Measurements from ENCODE around the gene EXOC6B.
"Not testable (repeated sequence)": the region's sequence is repeated elsewhere in the genome, so short reads cannot be mapped to it uniquely, and the experiment has no call there.

Gene EXOC6B

DNA sequence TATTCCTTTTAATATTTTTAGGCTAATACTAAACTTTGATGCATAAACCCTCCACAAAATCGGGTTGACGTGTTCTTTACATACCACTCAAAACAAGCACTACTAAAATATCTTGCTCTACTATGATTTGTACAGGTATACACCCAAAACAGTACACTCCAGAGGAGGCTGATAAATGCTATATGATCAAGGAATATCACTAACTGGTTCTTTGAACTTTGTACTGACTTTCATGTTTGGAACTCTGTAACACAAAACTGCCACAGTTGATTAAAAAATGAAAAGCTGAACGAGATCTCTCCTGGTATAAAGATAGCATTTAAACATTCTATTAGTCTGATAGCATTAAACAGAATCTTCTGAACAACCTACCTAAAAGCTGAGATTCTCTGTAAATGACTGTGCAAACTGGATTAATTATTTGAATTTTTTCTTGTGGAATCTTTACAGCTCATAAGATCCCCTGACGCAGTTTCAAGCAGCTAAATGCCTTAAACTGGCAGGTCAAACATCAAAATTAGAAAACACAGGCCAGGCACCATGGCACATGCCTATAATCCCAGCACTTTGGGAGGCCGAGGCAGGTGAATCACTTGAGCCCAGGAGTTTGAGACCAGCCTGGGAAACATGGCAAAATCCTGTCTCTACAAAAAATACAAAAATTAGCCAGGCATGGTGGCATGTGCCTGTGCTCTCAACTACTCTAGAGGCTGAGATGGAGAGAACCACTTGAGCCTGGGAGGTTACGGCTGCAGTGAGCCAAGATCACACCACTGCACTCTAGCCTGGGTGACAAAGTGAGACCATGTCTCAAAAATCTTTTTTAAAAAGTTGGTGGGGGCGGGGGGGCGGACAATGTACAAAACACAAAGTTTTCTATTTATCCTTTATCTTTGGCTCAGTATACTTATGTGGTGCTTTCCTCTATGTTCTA, 150.6 kb downstream of the EXOC6B start:
- no peak for DNase-seq

DNA sequence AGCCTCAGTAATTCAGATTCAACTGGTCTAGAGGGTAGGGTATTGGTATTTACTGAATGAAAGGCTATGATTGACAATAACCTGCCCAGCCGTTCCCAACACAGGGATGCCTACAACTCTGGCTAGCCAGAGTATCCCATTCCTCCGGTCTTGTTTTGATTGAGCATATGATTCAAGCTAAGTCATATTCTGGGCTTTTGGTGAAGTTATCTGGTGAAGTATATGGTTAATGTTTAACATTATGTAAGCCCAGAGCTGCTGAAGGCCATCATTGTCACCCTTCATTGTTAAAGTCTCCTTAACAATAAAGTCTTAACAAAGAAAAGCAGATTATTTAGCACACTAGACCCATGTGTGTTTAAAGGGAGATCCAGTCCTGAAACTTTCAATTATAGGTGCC, 152.6 kb downstream of the EXOC6B start:
- no peak for DNase-seq

- no peak for DNase-seq
Measured at GRCh38 chr2:72669121-72669520, 156.7 kb downstream of the EXOC6B start.

DNA sequence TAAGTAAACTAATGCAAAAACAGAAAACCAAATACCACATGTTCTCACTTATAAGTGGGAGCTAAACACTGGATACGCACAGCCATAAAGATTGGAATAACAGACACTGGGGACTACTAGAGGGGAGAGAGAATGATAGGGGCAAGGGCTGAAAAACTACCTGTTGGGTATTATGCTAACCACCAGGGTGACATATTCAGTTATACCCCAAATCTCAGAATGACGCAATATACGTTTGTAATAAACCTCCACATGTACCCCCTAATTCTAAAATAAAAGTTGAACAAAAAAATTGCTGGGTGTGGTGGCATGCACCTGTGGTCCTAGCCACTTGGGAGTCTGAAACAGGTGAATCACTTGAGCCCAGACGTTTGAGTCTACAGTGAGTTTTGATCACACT, 157.2 kb downstream of the EXOC6B start:
- no peak for DNase-seq

DNA sequence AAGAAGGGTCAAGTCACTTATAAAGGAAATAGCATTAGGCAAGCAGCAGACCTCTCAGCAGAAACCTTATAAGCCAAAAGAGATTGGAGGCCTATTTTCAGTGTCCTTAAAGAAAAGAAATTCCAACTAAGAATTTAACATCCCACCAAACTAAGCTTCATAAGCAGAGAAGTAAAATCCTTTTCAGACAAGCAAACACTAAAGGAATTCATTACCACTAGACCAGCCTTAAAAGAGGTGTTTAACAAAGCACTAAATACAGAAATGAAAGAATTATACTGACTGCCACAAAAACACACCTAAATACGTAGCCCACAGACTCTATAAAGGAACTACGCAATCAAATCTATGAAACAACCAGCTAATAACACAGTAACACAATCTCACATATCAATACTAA, 160.4 kb downstream of the EXOC6B start:
- DNase-seq = no peak

DNA sequence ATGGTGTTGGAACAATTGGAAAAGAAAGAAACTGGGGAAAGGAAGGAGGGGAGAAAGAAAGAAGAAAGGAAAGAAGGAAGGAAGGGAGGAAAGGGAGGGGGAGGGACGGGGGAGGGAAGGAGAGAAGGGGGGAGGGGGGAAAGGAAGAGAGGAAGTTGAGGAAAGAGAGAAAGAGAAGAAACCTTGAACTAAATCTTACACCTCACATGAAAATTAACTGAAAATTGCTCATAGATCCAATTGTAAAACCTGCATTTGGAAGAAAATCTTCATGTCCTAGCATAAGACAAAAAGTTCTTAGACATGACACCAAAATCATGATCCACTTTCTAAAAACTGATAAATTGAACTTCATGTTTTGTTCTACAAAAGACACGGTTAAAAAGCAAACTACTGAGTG, 163.8 kb downstream of the EXOC6B start:
- DNase-seq = no peak

- no peak for DNase-seq
Measured at GRCh38 chr2:72649810-72650209, 176.0 kb downstream of the EXOC6B start.

- DNase-seq = not testable (repeated sequence)
Measured at GRCh38 chr2:72641221-72641620, 184.6 kb downstream of the EXOC6B start.

GRCh38 chr2:72638600-72639211, 187.1 kb downstream of the EXOC6B start:
- no peak for DNase-seq

DNA sequence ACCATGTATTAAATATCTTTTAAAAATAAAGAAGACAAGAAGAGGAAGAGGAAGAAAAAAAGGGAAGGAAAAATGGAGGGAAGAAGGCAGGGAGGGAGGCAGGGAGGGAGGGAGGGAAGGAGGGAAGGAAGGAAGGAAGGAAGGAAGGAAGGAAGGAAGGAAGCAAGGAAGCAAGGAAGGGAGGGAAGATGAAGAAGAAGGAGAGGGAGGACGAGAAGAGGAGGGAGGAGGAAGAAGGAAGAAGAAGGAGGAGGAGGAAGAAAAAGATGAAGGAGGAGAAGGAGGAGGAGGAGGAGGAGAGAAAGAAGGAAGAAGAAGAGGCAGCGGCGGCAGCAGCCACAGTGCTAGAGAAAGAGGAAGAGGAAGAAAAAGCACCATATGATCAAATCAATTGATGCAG, 189.6 kb downstream of the EXOC6B start:
- DNase-seq = no peak

DNA sequence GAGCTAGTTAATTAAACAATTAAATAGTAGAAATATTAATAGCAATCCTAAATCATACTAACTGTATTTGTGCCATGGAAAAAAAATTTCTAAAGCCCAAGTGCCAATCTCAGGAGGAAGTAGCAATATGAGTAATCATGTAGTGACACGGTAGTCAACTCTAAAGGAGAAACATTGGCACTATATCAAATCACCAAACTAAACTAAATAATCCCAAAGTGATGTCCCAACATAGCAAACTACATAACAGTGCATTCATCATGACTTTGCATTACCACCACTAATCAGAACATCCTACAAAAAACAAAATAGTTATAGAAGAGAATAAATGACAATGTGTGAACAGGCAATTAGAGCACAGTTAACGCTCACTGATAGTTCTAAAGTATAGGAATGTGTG, 195.1 kb downstream of the EXOC6B start:
- DNase-seq = no peak

- no peak for DNase-seq
Measured at GRCh38 chr2:72629062-72629461, 196.8 kb downstream of the EXOC6B start.

DNA sequence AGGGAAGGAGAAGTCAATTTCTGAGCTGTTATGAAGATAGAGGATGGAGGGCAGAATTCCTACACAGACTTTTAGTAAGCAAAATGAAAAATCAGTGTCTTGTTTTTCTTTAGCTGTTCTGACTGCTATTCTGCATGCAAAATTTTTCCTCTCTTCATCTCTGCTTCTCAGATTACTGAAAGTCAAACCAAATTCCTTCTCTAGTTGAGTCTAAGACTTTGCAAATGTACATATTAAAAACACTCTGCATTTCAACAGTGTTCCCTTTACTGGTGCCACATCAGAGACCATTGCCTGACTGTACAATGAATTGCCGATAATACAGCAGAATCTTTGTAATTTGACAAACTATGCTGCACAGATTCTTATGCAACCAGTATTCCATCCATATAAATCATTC, 198.8 kb downstream of the EXOC6B start:
- no peak for DNase-seq

GRCh38 chr2:72625366-72625765, 200.5 kb downstream of the EXOC6B start:
- DNase-seq = no peak

- no peak for DNase-seq
Measured at GRCh38 chr2:72623481-72623880, 202.4 kb downstream of the EXOC6B start.

- DNase-seq = no peak
Measured at GRCh38 chr2:72619626-72620025, 206.2 kb downstream of the EXOC6B start.

GRCh38 chr2:72613931-72614330, 211.9 kb downstream of the EXOC6B start:
- no peak for DNase-seq

DNA sequence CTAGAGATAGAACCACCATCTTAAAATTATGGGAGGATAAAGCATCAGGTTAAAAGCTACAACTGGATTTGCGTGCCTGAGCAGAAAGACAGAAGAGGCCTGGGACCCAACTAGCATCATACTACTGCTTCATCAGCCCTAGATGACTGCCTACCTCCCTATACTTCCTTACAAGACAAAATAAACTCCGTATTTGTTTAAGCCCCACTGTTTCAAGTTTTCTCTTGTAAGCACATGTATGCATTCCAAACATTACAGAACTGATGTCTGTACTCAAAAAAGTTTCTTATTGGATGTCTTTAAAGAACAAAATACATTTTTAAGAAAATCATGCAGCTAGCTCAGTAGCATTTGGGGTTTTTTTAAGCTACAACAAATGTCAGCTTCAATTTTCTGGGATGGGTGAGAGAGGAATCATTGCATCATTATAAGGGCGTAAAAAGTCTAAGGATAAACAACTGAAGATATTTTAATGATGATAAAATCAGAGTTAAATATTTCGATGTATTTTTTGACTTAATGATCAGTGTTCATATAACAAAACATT, 213.1 kb downstream of the EXOC6B start:
- DNase-seq = no peak

DNA sequence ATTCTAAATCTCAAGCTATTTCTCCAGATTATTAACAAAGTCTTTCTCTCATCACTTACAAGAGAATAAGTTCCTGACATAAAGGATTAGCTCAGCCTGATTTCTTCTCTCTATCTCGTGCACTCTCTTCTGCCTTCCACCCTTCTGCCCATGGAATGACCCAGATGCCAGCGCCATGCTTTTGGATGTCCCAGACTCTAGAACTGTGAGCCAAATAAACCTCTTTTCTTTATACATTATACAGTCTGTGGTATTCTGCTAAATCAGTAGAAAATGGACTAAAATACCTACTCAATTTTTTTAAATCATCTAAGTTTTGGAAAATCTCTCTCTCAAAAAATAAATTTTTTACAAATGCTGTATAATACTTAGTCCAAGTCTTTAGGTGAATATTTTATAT, 218.6 kb downstream of the EXOC6B start:
- DNase-seq = no peak

GRCh38 chr2:72605836-72606442, 219.9 kb downstream of the EXOC6B start:
- peak; percentile 4 for DNase-seq

DNA sequence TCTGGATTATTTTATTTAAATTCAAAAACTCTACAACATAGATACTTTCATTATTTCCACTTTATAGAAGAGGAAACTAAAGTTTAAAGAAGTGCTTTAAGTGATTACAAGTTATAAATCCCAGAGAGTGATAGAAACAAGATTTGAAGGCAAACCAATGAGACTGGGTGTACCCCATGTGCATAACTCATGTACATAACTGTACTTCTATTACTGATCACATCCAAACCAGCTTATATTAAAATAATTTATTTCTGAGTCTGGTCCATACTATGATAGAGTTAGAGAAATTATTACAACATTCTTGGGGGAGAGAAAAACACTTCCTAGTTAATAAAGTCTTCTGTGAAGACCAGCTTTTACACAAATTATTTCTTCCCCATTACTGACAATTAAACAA, 221.4 kb downstream of the EXOC6B start:
- no peak for DNase-seq

GRCh38 chr2:72603481-72603880, 222.4 kb downstream of the EXOC6B start:
- DNase-seq = no peak

- no peak for DNase-seq
Measured at GRCh38 chr2:72602711-72603110, 223.1 kb downstream of the EXOC6B start.

DNA sequence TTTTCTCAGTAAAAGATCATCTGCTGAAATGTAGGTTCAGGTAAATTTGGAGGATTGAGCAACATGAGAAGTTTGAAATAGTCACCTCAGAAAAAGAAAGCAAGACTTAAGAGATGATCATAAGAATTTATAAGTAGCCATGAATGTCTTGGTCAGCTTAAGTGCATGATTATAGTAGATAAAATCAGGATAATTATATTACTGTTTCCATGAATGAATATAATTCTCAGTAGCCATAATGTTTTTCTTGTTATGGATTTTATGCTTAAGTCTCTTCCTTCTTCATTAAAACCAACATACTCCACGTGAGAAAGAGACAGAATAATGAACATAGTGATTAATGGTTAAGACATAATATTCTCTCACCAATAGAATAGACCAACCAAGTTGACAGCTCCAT, 223.7 kb downstream of the EXOC6B start:
- DNase-seq = no peak
